Stimulated activated CD8-positive, alpha-beta memory T cell treated with anti-CD3 and anti-CD28 coated beads, Interleukin-12 subunit alpha, Interleukin-12 subunit beta, amount 100 ng/mL, for 24 hours (primary cell): ENCODE data around the gene PTPRU.
"Not testable (repeated sequence)": the region's sequence is repeated elsewhere in the genome, so short reads cannot be mapped to it uniquely, and the experiment has no call there.

Experiments used
- DNase-seq: peaks from one replicate; pipeline ENCODE4 v3.0.0-alpha.2; 2020; ENCODE audit errors: extremely low read depth

Gene PTPRU

GRCh38 chr1:29222260-29222659, 14.1 kb upstream of the PTPRU start:
- DNase-seq = not testable (repeated sequence)

GRCh38 chr1:29222686-29223085, 13.6 kb upstream of the PTPRU start:
- DNase-seq = no peak

- no peak for DNase-seq
These were observed 12.8 kb upstream of the PTPRU start for GRCh38 chr1:29223521-29223920.

GRCh38 chr1:29224356-29224837, 11.9 kb upstream of the PTPRU start:
- no peak for DNase-seq

DNA sequence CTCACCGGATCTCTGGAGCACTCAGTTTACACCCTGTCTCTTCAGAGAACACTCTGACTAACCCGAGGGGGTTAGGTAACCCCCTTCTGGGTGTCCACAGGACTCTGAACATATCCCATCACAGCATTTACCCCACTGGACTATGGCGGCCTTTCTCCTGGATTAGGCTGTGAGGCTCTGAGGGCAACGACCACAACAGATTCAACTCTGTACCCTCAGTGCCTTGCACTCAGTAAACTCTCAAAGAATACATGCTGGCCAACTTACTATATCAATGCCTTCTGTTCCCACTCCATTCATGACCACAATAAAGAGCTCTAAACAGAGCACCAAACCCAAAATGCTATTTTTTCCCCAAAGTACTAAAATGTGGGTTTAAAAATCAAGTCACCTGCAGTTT, 11.0 kb upstream of the PTPRU start:
- DNase-seq = no peak

DNA sequence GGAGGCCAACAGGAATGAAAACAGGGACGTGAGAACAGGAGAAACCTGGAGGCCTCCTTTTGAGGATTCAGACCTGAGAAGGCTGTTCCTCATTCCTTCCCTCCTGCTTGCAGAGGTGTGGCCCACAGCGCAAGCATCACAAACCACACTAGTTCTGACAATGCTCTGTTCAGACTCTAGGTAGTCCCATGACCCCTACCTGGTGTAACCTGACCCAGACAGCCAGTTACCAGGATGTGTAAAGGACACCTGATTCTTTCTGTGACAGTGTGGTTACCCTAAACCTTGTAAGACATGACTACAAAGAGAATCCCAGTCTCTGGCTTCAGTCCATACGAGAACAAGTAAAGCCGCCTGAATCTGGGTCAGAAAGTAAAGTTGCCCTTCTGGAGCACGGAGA, 8.8 kb upstream of the PTPRU start:
- no peak for DNase-seq

DNA sequence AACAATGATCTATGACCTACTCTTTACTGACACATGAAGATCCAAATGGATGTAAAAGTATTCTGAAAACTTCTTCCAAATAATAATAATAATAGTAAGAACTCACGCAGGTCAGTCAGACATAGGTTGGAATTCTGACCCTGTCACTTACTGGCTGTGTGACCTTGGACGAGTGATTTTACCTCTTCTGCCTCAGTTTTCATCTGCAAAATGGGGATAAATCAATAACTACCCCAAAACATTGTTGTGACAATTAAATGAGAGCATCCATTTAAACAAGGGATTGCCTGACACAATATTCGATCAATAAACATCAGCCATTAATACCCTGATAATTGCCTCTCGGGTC, 6.1 kb upstream of the PTPRU start:
- no peak for DNase-seq

- peak; percentile 79 for DNase-seq
These were observed 5.6 kb upstream of the PTPRU start, which contains the start of gene MECR for GRCh38 chr1:29230553-29231378. Gene MECR, minus strand, starts transcription at chr1:29230934. Its CDS starts 28 bp downstream, at chr1:29230906.

DNA sequence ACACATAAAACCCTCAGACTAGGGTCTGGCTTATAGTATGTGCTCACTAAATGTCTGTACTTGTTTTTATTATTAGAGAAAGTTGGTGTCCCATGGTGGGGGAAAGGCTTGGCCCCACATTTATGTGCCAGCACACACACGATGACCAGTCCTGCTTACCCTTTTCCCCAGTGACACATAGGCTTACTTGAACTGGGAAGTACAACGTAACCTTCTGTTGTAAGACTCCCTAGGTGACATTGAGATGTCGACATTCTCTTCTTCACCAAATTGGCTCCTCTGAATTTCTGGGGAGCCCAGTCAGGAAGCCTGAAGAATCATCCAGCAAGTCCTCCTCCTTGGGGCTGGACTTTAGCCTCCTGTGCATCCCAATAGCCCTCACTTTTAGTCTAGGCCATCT, 3.9 kb upstream of the PTPRU start:
- DNase-seq = no peak

GRCh38 chr1:29233693-29234092, 2.6 kb upstream of the PTPRU start:
- DNase-seq = no peak

- no peak for DNase-seq
These were observed 1.9 kb upstream of the PTPRU start for GRCh38 chr1:29234471-29234870.

DNA sequence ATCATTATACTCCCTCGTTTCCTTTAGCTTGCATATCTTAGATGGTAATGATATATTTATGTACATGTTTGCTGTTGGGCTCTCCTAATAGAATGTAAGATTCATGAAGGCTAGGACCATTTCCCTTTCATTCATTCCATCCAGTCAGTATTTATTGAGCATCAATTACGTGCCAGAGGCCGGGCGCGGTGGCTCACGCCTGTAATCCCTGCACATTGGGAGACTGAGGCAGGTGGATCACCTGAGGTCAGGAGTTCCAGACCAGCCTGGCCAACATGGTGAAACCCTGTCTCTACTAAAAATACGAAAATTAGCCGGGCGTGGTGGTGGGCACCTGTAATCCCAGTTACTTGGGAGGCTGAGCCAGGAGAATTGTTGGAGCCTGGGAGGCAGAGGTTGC, 1.4 kb upstream of the PTPRU start:
- not testable (repeated sequence) for DNase-seq

- DNase-seq = no peak
These were observed 398 bp downstream of the PTPRU start for GRCh38 chr1:29236712-29237128.

DNA sequence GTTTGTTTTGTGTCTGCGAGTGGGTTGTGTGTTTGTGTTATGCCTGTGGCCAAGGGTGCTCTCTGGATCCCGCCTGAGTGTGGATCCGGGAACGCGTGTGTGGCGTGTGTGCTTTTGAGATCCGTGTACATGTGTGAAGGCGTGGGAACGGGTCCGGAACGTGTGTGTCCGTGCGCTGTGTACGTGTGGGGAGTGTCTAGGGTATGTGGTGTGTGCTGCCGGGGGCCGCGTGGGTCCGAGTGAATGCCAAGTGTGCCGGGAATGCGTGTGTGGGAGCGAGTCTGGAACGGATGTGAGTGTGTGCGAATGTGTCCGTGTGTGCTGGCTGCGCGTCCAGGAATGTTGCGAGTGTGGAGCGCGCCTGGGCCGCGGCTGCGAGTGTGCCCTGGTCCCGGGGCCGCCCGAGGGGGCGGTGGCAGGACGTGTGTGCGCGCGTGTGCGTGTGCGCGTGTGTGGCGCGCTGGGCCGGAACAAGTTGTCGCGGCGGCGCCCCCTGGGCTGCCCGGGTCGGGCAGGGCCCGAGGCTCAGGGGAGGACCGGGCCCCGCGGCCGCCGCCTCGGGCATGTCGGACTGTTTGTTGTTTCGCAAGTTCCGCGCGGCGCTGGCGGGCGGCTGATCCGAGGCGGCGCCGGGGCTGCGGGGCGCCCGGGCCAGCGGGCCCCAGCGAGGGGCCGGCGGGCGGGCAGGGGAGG, 953 bp downstream of the PTPRU start:
- no peak for DNase-seq

- DNase-seq = no peak
These were observed 1.7 kb downstream of the PTPRU start for GRCh38 chr1:29237852-29238619.

GRCh38 chr1:29238620-29239002, 2.3 kb downstream of the PTPRU start:
- no peak for DNase-seq

- no peak for DNase-seq
These were observed 2.8 kb downstream of the PTPRU start for GRCh38 chr1:29239142-29239541.

DNA sequence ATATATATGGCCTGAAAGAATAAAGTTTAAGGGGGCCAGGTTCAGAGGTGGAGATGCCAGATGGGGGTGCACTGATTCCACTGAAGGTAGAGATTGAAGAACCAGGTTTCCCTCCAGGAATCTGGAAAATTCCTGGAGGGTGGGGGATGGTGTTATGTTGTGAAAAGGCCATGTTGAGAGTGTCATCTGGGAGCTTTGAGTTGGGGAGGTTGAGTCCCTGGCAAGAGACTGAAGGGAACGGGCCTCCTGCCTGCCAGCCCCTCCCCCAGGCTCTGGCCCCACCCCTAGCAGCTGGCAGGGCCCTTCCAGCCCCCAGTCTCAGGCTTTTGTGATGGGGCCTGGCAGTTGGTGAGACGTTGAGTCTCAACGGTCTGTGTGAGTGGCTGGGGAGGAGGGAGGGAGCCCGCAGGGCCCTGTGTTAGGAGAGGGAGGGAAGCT, 4.1 kb downstream of the PTPRU start:
- DNase-seq = no peak

- DNase-seq = no peak
These were observed 4.7 kb downstream of the PTPRU start for GRCh38 chr1:29240986-29241385.

- DNase-seq = no peak
These were observed 6.9 kb downstream of the PTPRU start for GRCh38 chr1:29243023-29243870.

- no peak for DNase-seq
These were observed 7.5 kb downstream of the PTPRU start for GRCh38 chr1:29243871-29244200.

DNA sequence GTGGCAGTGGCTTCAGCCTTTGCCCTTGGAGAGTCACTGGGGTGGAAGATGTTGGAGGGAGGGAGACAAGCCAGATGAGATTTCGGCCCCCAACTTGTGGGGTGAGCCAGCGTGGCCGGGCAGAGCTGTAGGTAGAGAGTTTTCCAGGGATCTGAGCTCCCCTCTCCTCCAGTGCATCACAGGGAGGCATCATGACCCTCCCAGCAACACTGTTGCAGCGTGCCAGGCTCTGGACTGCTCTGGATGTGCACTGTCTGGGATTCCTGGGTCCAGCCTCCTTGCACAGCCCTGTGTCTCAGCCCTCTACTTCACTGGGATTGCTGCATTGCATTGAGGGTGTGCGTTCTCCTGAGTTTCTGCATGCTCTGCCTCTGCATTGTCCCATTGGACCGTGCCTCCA, 8.9 kb downstream of the PTPRU start:
- DNase-seq = no peak
